ENCODE data around the gene RPS26.
"Not testable (repeated sequence)": the region's sequence is repeated elsewhere in the genome, so short reads cannot be mapped to it uniquely, and the experiment has no call there.

RPS26 gene

DNA sequence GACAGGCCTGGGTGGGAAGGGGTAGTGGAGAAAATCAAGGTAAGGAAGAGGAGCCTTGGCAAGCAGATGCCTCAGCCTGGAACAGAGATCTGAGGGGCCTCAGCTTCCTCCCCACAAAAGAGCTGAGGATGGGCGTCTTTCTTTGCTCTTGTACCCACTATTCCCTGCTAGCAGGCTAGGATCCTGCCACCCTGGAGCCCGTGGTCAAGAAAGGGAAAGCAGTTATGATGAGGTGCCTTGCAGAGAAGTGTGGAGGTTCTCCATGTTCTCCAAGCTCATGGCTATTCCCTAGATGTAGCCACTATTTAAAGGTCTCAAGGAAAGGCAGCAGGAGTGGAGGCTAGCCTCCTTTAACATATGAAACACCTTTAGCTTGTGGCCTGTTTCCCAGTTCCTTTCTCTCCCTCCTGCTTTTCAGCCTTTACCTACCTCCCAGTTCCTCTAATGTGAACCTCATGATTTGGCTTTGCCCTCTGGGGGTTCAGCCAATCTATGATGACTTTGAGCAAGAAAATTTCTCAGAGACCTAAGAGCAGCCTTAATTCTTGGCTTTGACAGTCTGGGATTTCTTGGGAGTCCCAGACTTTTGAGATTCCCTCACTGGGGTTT lies 19.7 kb upstream of the RPS26 start:
- no peak for DNase-seq (ENCODE audit: low read depth)

DNA sequence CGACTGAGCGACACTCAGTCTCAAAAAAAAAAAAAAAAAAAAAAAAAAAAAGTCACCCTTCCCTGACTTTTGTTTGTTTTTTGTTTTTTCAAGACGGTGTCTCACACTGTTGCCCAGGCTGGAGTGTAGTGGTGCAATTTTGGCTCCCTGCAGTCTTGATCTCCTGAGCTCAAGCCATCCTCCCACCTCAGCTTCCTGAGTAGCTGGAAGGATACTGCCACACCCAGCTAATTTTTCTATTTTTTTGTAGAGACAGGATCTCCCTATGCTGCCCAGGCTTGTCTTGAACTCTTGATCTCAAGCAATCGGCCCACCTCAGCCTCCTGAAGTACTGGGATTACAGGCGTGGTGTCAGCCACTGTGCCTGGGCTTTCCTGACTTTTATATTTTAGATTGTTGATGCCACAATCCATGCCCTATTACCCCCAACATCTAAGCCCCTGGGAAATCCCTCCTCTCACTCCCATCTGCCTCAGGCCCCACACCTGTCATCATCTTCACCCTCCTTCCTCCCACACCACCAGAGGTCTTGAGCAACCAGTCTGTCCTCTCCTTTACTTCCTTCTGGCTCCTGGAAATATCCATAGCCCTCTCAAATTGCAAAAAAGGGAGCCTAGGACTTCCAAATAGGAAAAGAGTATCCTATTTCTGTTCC lies 13.1 kb upstream of the RPS26 start:
- no peak for DNase-seq (ENCODE audit: low read depth)

DNA sequence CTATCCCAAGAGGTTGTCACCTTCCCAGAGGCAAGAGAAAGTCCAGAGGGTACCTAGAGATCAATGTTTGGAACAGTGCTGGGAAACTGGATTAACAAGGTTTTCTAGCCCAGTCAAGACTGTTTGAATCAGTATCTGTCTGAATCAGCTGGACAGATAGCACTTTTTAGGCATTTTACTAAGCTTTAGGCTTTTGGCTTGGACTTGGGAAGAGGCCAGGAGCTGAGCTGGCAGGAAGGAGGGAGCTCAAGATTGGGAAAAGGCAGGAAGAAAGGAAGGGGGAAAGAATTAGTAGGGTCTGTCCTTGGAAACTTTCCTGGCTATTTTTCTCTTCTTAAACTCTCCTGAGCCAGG lies 12.6 kb upstream of the RPS26 start:
- no peak for DNase-seq (ENCODE audit: low read depth)

DNA sequence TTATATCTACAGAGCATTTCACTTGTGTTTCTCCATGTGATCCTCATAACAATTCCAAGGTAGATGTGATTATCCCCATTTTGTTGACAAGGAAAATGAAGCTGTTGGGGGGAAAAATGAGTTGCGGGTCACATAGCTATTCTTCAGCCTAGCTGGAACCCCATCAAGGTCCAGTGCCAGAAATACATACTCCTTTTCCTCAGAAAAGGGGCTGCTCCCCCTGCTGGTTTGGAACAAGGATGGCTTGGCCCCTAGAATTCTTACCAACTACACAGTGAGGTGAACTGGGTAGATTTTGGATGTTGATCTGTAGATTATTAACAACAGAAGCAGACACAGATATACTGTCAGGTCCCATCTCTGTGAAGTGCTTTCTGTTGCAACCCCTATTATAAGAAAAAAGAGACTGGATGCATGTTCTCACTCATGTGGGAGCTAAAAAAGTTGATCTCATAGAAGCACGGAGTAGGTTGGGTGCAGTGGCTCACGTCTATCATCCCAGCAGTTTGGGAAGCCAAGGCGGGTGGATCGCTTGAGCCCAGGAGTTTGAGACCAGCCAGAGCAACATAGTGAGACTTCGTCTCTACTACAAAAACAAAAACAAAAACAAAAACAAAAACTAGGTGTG lies 11.9 kb upstream of the RPS26 start:
- DNase-seq (ENCODE audit: low read depth): no peak

DNA sequence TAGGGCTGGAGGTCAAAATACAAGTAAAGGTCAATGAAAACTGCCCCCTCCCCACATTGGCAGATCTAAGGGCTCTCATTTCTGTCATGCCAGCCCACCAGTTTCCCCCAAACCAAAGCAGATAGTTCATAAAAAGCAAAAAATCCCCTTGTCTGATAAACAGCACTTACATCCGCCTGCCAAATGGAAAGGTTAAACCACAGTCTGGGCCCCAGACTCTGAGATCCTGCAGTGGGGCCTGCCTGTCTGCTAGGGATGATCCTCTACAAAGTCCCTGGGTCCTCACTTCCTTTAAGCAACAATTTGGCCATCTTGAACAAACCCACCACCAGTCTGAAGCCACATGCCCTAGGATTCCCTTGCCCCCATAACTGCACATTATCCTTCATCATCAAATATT lies 9.7 kb upstream of the RPS26 start:
- no peak for DNase-seq (ENCODE audit: low read depth)

DNA sequence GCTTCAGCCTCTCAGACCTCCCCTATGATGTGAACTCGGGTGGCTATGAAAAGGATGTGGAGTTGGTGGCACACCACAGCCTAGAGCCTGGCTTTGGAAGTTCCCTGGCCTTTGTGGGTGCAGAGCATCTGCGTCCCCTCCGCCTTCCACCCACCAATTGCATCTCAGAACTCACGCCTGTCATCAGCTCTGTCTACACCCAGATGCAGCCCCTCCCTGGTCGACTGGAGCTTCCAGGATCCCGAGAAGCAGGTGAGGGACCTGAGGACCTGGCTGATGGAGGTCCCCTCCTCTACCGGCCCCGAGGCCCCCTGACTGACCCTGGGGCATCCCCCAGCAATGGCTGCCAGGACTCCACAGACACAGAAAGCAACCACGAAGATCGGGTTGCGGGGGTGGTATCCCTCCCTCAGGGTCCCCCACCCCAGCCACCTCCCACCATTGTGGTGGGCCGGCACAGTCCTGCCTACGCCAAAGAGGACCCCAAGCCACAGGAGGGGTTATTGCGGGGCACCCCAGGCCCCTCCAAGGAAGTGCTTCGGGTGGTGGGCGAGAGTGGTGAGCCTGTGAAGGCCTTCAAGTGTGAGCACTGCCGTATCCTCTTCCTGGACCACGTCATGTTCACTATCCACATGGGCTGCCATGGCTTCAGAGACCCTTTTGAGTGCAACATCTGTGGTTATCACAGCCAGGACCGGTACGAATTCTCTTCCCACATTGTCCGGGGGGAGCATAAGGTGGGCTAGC lies 7.0 kb upstream of the RPS26 start:
- no peak for DNase-seq (ENCODE audit: low read depth)

DNA sequence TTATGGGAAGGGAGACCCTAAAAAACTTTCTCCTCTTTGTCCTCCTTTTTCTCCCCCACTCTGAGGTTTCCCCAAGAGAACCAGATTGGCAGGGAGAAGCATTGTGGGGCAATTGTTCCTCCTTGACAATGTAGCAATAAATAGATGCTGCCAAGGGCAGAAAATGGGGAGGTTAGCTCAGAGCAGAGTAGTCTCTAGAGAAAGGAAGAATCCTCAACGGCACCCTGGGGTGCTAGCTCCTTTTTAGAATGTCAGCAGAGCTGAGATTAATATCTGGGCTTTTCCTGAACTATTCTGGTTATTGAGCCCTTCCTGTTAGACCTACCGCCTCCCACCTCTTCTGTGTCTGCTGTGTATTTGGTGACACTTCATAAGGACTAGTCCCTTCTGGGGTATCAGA lies 4.6 kb upstream of the RPS26 start:
- DNase-seq (ENCODE audit: low read depth): no peak

DNA sequence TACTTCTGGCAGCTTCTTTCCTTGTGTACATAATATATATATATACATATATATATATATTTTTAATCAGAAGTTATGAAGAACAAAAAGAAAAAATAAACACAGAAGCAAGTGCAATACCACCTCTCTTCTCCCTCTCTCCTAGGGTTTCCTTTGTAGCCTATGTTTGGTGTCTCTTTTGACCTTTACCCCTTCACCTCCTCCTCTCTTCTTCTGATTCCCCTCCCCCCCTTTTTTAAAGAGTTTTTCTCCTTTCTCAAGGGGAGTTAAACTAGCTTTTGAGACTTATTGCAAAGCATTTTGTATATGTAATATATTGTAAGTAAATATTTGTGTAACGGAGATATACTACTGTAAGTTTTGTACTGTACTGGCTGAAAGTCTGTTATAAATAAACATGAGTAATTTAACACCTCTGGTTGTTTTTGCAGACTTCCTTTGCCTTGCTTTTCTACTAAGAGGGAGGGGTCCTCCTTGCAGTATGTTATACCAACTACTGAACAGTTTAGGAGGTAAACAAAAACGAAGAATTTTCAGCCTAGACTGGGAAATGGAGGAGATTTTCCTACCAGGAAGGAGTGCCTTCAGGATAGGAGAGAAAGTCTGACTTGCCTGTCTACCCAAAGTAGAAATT lies 3.6 kb upstream of the RPS26 start:
- no peak for DNase-seq (ENCODE audit: low read depth)

DNA sequence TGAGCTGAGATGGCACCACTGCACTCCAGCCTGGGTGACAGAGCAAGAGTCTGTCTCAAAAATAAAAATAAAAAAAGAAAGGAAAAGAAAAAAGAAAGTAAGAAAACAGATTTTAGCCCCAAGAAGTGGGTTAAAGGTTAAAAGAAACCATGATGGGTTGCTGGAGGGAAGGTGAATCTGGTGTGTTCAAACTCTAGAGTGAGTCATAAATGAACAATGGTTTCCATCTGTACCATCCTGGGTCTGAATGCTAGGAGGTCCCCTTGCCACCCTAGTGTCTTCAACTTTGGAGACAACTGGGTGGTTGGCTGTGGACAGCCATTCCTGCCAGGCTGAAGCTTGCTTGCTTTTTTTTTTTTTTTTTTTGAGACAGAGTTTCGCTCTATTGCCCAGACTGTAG lies 1.6 kb upstream of the RPS26 start:
- no peak for DNase-seq (ENCODE audit: low read depth)

DNA sequence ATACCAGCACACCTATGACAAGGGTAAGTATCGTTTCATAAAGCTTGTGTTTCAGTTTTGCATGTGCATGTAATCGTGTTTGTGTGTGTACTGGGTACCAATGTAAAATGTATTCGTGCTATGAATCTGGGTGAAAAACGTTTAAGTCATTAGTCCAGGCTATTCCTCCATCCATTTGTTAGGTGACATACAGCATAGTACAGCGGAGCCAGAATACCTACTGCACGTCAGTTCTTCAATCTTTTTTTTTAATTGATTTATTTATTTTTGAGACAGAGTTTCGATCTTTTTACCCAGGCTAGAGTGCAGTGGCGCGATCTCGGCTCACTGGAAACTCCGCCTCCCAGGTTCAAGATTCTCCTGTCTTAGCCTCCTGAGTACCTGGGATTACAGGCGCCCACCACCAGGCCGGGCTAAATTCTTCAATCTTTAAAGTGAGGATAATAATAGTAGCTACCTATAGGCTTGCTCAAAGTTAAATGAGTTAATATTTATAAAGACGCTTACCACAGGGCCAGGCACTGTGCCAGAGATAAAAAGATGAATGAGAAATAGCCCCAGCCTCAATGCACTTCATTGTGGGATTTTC lies 661 bp upstream of the RPS26 start:
- no peak for DNase-seq (ENCODE audit: low read depth)

DNA sequence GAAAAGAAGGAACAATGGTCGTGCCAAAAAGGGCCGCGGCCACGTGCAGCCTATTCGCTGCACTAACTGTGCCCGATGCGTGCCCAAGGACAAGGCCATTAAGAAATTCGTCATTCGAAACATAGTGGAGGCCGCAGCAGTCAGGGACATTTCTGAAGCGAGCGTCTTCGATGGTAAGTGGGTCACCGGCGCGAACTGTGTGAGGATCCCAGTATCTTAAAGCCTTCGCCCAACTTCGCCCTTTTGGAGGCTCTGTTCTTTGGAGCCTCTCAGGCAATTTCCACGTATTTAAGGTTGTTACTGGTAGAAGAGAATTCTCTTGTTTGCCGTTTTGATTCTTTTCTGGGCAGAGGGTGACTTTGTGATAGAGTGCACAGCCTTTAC lies 704 bp downstream of the RPS26 start:
- DNase-seq (ENCODE audit: low read depth): not testable (repeated sequence)

DNA sequence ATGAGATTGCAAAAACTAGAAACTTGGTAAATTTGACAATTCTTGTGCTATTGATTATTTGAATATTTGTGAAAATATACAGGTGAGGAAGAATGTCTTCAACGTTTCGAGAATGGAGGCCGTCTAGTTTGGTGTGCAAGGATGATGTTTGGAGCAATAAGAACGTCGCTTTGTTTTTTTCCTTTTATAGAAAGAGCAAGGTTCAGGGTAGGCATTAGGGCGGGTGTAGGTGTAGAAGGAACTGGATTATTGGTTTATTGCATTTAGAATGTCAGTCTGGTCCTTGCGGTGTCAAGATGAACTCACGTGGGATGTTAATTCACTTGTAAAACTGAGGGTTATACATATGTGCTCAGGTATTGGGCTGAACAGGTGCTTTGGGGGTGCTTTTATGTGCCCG lies 1.1 kb downstream of the RPS26 start:
- DNase-seq (ENCODE audit: low read depth): no peak

DNA sequence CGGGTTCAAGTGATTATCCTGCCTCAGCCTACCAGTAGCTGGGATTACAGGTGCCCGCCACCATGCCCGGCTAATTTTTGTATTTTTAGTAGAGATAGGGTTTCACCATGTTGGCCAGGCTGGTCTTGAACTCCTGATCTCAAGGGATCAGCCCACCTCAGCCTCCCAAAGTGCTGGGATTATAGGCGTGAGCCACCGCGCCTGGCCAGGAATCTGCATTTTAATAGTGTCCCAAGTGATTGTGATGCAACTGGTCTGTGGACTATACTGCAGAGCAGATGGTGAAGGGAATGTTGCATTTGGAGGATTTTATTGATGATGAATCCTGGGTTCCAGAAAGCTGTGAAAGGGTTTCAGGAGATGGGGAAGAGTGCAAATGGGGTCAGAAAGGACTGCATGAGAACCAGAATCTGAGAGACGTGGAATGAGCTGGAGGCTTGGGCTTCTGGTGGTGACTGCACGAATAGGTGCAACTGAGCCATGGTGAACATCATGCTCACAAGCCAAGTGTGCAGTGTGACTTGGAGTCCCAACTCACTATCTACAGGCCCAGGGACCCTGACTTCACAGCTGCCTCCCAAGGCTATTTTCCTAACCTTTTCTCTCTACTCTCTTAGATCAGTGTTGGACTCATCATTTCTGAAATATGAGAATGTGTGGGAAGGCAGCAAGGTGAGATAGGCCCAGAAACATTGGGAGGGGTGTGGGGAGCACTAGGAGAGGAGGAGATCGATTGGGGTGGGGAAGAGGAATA lies 4.5 kb downstream of the RPS26 start:
- no peak for DNase-seq (ENCODE audit: low read depth)

DNA sequence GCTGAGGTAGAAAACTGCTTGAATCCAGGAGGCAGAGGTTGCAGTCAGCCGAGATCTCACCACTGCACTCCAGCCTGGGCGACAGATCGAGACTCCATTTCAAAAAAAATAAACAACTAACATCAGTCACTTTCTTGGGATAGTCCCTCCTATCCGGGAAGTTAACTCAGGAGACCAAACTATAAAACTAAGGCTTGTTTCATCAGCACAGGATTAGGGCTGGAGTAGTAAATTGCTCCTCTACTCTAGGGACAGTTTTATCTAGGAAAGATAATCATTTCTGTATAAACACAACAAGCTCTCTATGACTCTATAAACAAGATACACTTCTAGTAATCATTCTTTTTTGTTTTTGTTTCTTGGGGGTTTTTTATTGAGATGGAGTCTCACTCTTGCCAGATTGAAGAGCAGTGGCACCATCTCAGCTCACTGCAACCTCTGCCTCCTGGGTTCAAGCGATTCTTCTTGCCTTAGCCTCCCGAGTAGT lies 11.7 kb downstream of the RPS26 start:
- no peak for DNase-seq (ENCODE audit: low read depth)

DNA sequence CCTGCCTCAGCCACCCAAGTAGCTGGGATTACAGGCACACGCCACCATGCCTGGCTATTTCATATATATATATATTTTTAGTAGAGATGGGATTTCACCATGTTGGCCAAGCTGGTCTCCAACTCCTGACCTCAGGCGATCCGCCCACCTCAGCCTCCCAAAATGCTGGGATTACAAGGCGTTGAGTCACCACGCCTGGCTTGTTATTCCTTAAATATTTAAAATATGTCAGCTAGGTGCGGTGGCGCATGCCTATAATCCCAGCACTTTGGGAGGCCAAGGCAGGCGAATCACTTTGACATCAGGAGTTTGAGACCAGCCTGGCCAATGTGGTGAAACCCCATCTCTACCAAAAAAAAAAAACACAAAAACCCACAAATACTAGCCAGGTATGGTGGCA lies 18.2 kb downstream of the RPS26 start:
- not testable (repeated sequence) for DNase-seq (ENCODE audit: low read depth)

DNA sequence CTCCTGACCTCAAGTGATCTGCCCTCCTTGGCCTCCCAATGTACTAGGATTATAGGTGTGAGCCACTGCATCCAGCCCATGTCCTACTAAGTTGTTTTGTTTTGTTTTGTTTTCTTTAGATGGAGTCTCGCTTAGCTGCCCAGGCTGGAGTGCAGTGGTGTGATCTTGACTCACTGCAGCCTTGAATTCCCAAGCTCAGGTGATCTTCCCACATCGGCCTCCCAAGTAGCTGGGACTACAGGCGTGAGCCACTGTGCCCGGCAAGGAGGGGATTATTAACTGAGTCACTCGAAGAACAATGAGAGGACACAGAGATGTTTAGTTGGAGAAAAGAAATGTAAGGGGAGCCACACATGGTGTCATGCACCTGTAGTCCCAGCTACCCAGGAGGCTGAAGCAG lies 20.3 kb downstream of the RPS26 start:
- DNase-seq (ENCODE audit: low read depth): no peak

DNA sequence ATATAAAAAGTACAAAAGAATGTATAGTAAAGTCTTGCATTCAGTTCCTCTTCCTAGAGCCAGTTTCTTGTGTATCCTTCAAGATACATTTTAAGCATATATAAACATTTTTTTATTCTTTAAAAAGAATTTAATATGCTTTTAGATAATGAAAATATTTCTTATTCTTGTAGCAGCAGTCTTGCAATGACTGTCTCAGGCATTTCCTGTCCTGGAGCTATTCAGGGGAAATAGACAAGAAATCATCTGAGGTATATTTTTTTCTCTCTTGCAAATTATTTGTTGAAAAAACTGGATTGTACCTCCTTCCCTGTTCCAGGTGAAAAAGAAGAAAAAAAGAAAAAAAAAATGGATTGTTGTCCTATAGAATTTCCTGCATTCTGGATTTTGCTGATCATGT lies 21.3 kb downstream of the RPS26 start:
- no peak for DNase-seq (ENCODE audit: low read depth)

DNA sequence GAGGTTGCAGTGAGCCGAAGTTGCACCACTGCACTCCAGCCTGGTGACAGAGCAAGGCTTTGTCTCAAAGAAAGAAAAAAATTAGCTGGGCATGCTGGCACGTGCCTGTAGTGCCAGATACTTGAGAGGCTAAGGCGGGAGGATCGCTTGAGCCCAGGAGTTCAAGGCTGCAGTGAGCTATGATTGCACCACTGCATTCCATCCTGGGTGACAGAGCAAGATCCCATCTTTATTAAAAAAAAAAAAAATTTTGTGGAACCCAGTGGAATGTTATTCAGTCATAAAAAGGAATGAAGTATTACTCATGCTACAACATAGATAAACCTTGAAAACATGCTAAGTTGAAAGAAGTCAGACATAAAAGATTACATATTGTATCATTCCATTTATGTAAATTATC lies 29.9 kb downstream of the RPS26 start:
- DNase-seq (ENCODE audit: low read depth): no peak

DNA sequence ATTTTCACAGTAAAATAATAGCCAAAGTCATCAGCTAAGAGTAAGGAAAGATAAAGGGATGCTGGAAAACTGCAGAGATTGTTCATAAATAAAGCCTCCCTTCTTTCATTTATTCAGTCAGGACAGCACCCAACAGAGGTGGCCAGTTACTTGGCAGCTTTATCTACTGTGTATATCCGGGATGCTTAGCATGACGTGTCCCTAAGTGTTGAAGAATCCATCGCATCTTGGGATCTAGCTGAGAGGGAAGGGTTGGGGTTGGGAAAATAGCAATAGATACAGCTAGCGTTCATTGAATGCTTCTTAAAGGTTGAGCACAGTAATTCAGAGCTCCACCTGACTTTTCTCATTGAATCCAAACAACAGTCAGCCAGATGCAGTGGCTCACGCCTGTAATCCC lies 32.7 kb downstream of the RPS26 start:
- DNase-seq (ENCODE audit: low read depth): no peak

DNA sequence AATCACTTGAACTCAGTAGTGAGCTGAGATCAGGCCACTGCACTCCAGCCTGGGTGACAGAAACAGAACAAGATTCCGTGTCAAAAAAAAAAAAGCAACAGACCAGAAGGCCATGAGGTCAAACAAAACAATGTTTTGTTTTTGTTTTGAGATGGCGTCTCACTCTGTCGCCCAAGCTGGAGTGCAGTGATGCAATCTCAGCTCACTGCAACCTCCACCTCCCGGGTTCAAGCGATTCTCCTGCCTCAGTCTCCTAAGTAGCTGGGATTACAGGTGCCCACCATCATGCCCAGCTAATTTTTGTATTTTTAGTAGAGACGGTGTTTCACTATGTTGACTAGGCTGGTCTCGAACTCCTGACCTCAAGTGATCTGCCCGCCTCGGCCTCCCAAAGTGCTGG lies 36.2 kb downstream of the RPS26 start:
- DNase-seq (ENCODE audit: low read depth): not testable (repeated sequence)

DNA sequence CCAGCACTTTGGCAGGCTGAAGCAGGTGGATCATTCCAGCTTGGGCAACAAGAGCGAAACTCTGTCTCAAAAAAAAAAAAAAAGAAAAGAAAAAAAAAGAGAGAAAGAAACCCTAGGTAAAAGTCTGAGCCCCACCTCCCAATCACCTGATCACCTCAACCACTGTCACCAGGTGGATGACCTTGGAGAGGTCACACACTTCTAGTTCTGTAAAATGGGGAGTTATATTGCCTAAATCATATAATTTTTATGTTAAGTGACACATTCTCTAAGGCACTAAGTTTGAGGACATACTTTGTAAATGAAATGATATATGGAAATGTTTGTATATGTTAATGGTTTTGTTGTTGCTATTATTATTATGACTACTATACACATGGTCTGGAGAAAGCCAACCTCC lies 36.7 kb downstream of the RPS26 start:
- DNase-seq (ENCODE audit: low read depth): no peak

Data from activated T-helper 1 cell treated with Interleukin-2 at 50 U/mL for 16 hours (primary cell).